ENCODE results near the gene TNS3. TPM values are rescaled to one million over a fixed set of nuclear protein-coding genes. Genes with fewer than 3 reads are reported as not detected.

TNS3 gene
- total RNA-seq, 1 donor from 2014 or later, result 89.8 TPM

DNA sequence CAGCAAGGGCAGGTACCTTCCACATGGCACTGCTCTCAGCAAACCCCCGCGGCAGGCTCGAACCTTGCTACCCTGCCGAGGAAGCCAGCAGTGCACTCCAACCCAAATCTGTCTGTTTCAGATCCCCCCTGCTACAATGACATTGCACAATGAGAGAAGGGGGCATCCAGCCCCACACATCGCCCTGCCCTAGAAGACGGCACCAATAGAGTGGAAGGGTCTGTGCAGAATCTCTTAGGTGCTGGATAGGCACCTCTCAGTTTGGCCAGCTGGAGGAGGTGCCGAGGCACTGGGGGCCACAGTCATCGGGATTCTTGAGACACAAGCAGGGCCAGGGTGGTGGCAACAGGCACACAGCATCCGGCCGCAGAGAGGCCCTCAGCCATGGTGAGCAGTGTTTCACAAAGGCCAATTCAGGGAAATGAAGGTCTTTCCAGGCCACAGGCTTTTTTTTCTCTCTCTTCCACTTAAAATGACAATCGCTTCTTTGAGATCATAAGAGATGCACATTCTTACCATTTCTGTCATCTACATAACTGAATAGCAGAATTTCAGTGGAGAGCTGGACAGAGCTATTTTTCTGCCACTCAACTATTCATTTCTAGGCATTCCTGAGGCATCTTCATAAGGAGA, 281.3 kb downstream of the TNS3 start:
- Histone ChIP-seq H3K36me3 (peaks cover 13 to 66% of the 10 kb centered on the region in 2 donors), H3K4me1 (peaks cover 0 to 6% of the 10 kb centered on the region in 2 donors), H3K4me3 (no peak overlapping the region), H3K27ac (no peak overlapping the region), H3K9me3 (no peaks in the 10 kb centered on the region), H3K27me3 (no peaks in the 10 kb centered on the region)
- intact Hi-C loops (cut with DNase I), result no loop called here
- TF ChIP-seq, protein P1, sequence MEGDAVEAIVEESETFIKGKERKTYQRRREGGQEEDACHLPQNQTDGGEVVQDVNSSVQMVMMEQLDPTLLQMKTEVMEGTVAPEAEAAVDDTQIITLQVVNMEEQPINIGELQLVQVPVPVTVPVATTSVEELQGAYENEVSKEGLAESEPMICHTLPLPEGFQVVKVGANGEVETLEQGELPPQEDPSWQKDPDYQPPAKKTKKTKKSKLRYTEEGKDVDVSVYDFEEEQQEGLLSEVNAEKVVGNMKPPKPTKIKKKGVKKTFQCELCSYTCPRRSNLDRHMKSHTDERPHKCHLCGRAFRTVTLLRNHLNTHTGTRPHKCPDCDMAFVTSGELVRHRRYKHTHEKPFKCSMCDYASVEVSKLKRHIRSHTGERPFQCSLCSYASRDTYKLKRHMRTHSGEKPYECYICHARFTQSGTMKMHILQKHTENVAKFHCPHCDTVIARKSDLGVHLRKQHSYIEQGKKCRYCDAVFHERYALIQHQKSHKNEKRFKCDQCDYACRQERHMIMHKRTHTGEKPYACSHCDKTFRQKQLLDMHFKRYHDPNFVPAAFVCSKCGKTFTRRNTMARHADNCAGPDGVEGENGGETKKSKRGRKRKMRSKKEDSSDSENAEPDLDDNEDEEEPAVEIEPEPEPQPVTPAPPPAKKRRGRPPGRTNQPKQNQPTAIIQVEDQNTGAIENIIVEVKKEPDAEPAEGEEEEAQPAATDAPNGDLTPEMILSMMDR (IDR thresholded peaks at IDR 0.05), result no peak
- no peak for DNase-seq (ENCODE audit: low spot score in 2 of 2)

DNA sequence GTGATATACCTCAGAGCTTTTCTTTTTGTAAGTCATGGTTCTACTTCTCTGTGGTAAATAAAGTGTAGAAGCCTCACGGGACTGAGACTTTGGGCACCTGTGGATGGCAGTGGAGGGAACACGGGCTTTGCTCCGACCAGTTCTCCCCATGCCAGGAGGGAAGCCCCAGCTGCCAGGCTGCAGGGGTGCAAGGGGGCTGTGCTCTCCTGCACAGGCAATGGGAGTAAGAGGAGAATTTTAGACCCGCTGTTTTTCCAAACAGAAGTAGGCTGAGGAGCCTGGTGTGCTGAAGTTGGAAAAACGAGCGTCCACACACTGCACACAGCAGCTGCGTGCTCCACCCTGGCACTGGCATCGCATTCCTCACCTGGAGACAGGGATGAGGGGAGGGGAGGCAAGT, 282.4 kb downstream of the TNS3 start:
- Histone ChIP-seq H3K4me1 (peaks cover 0 to 6% of the 10 kb centered on the region in 2 donors), H3K4me3 (no peak overlapping the region), H3K27me3 (no peaks in the 10 kb centered on the region), H3K36me3 (peaks cover 11 to 63% of the 10 kb centered on the region in 2 donors), H3K9me3 (no peaks in the 10 kb centered on the region), H3K27ac (no peak overlapping the region)
- DNase-seq (ENCODE audit: low spot score in 2 of 2), result no peak
- TF ChIP-seq, protein P1 (IDR thresholded peaks at IDR 0.05), result no peak
- intact Hi-C loops (cut with DNase I), result no loop called here

DNA sequence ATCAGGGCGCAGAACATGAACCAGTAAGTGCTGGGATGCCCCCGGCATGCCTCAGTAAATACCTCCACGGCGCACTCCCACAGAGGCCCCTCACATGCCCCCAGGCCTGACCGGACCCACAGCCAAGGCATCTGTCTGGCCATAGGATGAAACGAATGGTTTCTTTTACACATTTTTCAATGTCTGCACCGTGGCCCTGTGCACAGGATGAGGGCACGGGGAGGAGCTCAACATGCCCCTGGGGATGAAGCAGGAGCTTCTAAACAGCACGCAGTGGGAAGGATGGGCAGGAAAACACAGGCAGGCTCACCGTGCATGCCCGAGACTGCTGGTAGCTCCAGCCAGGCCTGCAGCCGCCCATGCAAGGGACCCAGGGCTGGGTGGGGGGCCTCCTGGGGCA, 283.3 kb downstream of the TNS3 start:
- TF ChIP-seq, protein P1 (IDR thresholded peaks at IDR 0.05), result no peak
- H3K4me3 ChIP-seq, result no peak overlapping the region
- H3K27me3 ChIP-seq, result no peaks in the 10 kb centered on the region
- no peak overlapping the region for H3K27ac ChIP-seq
- peaks cover 11 to 57% of the 10 kb centered on the region in 2 donors for H3K36me3 ChIP-seq
- DNase-seq (ENCODE audit: low spot score in 2 of 2), result no peak
- intact Hi-C loops (cut with DNase I), result no loop called here
- H3K9me3 ChIP-seq, result no peaks in the 10 kb centered on the region
- H3K4me1 ChIP-seq, result peaks cover 0 to 6% of the 10 kb centered on the region in 2 donors

DNA sequence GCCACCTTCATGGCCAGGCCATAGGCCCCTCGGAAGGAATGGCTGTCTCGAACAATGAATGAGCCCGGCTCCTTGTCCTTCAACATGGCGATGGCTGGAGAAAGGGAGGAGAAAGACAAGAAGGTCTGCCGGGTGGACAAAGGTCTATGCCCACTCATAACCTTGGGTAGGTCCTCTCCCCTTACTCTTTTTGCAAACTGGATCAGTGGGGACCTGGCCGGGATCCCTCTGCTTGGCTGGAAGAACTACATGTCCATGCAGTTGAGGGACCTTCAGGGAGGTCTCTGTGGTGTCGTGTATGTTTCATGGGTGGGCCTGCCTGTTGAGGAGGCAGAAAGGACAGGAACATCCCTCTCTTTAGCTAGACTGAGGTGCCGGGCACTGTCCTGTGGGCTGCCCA, 284.8 kb downstream of the TNS3 start:
- H3K4me1 ChIP-seq, result peaks cover 0 to 9% of the 10 kb centered on the region in 2 donors
- TF ChIP-seq, protein P1 (IDR thresholded peaks at IDR 0.05), result no peak

DNA sequence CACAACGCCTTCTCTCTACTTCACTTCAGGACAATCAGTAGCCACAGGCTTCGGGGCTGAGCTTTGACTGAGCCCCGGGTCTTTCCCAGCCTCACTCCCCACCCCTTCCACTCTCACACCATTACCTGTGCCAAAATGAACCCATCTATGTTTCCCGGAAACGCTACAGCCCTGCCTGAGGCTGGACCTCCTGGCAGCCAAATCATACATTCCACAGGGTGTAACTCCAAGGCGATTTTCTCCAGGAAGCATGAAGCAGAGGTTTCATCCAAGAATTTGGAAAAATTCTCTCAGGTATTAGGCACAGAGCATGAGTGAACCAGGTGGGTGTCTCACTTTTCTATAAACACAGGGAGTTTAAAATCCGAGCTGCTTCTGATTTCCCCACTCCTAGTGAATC, 286.3 kb downstream of the TNS3 start:
- H3K27ac ChIP-seq, result peak overlapping the region; percentile 33 to 39

More for the DNA sequence above, 284.8 kb downstream of the TNS3 start:
- Histone ChIP-seq H3K9me3 (no peaks in the 10 kb centered on the region), H3K4me3 (no peak overlapping the region), H3K27ac (no peak overlapping the region), H3K27me3 (no peaks in the 10 kb centered on the region), H3K36me3 (peaks cover 11 to 58% of the 10 kb centered on the region in 2 donors)
- intact Hi-C loops (cut with DNase I), result no loop called here
- DNase-seq (ENCODE audit: low spot score in 2 of 2), result no peak

More for the DNA sequence above, 286.3 kb downstream of the TNS3 start:
- no peak for DNase-seq (ENCODE audit: low spot score in 2 of 2)
- intact Hi-C loops (cut with DNase I), result no loop called here
- no peaks in the 10 kb centered on the region for H3K9me3 ChIP-seq
- H3K4me3 ChIP-seq, result no peak overlapping the region
- peaks cover 0 to 20% of the 10 kb centered on the region in 2 donors for H3K4me1 ChIP-seq
- peaks cover 9 to 44% of the 10 kb centered on the region in 2 donors for H3K36me3 ChIP-seq
- TF ChIP-seq, protein P1 (IDR thresholded peaks at IDR 0.05), result no peak
- no peaks in the 10 kb centered on the region for H3K27me3 ChIP-seq

All from ascending aorta (tissue), 2 donors.